NCI-H1092 treated with DMSO at 0.1 percent for 48 hours (cell line): ENCODE results near the gene B4GALT5.

ENCODE experiments used
- DNase-seq: peaks from one replicate; lab custom pipeline; 2025; lab: John Stamatoyannopoulos, UW

Gene B4GALT5

DNA sequence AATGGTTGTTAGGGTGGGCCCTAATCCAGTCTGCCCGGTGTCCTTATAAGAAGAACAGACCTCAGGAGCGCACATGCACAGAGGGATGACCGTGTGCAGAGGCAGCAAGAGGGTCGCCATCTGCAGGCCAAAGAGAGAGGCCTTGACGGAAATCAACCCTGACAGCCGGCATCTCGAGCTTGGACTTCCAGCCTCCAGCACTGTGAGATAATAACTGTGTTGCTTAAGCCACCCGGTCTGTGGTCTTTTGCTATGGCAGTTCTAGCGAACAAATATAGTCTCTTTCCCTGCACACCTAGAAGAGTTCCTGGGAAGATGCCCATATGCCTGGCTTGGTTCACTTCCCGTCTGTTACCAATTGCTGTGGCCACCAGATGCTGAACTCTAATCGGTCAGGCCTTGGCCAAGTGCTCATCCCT, 110.5 kb downstream of the B4GALT5 start:
- no peak for DNase-seq

DNA sequence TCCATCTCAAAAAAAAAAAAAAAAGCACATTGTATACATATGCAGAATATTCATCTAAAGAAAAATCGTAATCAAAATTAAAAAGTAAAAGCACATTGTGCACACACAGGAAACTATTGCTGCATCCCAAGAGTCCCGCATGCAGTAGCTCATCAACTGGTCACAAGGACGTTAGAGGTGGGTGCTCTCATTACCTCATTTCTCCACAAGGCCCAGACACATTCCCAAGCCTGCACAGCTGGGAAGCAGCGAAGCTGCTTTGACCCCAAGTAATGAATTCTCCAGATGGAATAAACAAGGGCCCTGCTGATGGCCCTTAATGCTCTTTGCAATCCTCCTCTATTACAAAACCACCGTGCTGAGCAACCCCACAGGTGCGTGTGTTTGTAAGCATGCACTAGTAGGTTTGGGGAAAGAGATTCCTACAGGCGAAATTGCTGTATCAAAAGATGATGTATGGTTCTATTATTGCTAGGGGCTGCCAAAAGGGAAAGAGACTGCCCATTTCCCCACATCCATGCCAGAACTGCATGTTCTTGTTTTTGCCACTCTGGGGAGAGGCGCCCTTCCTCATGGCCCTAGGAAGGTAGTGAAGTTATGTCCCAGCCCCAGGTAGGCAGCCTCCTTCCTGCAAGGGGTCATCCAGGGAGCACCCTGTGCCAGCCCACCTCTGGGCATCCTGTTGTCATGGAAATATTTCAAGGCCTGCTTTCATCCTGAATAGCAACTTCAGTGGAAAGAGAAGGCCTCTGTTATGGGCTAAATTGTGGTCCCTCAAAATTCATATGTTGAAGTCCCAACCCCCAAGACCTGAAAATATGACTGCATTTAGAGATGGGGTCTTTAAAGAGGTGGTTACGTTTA, 111.1 kb downstream of the B4GALT5 start:
- no peak for DNase-seq

DNA sequence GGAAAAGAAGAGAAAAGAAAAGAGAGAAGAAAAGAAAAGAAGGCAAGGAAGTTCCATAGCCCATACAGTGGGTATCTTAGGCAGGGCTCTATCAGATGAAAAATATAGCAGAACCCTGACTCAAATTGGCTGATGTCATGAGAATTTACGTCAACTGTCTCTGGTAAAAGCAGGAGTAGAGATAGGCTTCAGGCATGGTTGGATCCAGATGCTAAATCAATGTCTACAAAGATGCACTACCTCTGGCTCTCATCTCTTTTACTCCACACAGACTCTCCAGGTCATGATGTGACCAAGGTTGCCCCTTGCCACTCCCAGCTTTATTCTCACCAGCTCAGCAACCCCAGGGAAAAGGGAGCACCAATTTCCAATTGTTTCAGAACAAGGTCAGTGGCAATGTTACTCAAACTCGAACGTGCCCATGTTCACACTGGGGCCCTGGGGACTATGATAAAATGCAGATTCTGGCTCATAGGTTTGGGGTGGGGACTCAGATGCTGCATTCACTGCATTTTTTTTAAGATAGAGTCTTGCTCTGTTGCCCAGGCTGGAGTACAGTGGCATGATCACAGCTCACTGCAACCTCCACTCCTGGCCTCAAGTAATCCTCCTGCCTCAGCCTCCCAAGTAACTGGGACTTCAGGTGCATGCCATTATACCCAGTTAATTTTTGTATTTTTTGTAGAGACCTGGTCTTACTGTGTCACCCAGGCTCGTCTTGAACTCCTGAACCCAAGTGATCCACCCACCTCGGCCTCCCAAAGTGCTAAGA, 112.3 kb downstream of the B4GALT5 start:
- DNase-seq, result no peak

DNA sequence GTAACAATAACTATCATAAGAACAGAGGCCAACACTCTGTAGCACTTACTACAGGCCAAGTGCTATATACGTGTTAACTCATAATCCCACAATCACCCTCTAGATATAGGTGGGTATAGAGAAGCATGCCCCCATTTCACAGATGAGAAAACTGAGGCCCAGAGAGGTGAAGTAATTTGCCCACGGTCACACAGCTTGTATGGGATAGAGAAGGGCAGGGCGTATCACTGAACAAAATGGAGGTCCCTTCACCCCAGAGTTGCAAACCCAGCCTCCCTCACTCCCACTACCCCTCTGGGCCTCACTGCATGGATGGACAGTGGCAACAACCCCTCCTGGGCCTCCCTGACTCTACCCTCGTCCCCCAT, 113.9 kb downstream of the B4GALT5 start:
- DNase-seq, result no peak

DNA sequence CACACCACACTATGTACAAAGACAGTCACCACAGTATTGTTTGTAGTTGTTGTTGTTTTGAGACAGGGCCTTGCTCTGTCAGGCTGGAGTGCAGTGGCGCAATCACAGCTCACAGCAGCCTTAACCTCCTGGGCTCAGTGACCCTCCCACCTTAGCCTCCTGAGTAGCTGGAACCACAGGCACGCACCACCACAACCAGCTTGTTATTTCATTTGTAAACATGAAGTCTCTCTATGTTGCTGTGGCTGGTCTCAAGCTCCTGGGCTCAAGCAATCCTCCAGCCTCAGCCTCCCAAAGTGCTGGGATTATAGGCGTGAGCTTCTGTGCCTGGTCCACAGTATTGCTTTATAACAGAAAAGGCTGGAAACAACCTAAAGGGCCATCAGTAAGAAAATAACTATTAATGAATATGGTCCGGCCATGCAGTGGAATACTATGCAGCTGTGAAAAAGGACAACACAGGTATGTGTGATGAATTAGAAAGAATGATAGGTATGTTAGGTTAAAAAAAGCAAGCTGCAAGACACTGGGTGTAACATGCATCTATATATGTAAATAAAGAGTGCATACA, 115.8 kb downstream of the B4GALT5 start:
- DNase-seq, result no peak

DNA sequence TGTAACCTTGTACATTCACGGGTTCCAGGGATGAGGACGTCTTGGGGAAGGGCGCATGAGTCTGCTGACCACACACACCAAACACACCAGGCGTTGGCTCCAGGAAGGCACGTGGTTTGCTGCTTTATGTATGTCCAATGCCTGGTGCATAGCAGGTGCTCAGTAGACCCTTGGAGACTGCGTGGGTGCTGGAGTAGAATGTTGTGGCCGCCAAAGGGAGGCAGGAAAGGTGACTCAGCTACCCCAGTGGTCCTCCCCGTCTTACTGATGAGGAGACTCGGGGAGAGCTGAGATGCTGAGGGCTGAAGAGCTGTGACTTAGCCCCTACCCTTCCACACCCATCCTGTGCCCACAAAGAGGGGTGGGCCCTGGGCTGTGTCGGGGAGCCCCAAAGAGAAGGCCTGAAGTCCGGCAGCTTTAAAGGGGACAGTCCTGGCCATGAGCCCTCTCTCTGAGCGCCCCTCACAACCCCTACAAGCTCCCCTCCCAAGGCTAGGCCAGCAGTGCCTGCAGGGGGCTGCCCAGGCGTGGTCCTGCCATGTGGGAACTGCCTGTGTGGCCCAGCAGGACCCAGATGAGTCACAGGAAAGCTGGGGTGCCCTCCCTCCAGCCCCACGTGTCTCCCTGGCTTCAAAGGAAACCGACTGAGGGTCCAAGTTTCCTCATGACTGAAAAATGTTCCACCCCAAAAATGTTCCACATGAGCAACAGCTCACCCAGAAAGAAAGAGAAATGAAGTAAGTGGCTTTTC, 117.7 kb downstream of the B4GALT5 start:
- DNase-seq, result no peak

GRCh38 chr20:49595346-49595745, 118.3 kb downstream of the B4GALT5 start:
- DNase-seq, result no peak

GRCh38 chr20:49594931-49595315, 118.8 kb downstream of the B4GALT5 start:
- DNase-seq, result no peak

GRCh38 chr20:49594143-49594930, 119.3 kb downstream of the B4GALT5 start:
- DNase-seq, result no peak

DNA sequence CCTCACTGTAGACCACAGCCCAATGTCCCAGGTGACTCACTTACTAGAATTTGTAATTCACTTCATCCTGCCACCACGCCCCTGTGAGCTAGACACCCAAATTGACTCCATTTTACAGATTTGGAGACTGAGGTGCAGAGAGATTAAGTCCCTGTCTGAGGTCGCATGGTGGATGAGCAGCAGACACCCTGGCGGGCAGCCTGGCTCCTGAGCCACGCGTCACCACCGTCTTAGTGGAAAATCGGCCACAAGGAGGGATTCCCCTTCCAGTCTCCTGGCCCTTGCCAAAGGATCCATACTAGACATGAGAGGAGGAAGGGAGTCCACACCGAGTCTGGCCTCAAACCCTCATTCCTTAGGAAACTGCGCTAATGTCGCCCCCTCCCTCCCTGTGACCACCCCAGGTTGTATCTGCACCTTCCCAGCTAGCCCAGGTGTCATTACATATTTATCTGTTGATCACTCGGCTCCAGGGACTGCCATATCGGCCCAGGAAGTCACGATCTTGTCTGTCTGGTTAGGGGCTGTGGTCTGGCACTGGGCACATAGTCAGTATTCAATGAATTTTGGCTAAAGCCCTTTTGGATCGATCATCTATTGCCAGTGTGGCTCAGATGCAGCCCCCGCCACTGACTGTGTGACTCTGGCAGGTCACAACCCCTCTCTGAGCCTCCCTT, 120.1 kb downstream of the B4GALT5 start:
- DNase-seq, result no peak

GRCh38 chr20:49592120-49592519, 121.6 kb downstream of the B4GALT5 start:
- no peak for DNase-seq

- DNase-seq, result no peak
These were observed 122.3 kb downstream of the B4GALT5 start for GRCh38 chr20:49591217-49591865.

DNA sequence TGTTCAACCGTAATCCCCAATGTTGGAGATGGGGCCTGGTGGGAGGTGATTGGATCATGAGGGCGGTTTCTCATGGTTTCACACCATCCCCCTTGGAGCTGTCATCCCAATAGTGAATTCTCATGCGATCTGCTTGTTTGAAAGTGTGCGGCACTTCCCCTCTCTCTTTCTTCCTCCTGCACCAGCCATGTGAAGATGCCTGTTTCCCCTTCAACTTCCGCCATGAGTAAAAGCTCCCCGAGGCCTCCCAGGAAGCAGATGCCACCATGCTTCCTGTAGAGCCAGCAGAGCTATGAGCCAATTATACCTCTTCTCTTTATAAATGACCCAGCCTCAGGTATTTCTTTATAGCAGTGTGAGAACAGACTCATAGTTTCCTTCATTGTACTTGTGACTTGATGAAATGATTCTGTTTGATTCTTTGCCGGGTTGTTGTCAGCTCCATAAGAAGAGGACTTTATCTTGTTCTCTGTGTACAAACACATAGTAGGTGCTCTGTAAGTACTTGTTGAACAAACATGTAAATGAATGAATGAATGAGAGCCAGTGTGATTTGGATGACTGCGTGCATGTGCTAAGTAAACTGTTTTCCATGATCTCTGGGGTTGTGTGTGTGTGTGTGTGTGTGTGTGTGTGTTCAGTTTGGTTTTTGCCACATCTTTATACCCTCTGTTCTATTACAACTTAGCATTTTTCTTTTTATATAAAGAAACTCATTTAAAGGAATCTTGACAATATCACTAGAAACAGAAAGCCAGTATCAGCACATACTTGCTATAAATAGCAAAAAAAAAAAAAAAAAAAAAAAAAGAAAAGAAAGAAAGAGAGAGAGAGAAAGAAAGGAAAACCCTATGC, 123.3 kb downstream of the B4GALT5 start:
- no peak for DNase-seq

GRCh38 chr20:49589747-49590146, 123.9 kb downstream of the B4GALT5 start:
- DNase-seq, result no peak

- no peak for DNase-seq
These were observed 126.5 kb downstream of the B4GALT5 start for GRCh38 chr20:49587111-49587570.

GRCh38 chr20:49585585-49586245, 128.0 kb downstream of the B4GALT5 start:
- no peak for DNase-seq

DNA sequence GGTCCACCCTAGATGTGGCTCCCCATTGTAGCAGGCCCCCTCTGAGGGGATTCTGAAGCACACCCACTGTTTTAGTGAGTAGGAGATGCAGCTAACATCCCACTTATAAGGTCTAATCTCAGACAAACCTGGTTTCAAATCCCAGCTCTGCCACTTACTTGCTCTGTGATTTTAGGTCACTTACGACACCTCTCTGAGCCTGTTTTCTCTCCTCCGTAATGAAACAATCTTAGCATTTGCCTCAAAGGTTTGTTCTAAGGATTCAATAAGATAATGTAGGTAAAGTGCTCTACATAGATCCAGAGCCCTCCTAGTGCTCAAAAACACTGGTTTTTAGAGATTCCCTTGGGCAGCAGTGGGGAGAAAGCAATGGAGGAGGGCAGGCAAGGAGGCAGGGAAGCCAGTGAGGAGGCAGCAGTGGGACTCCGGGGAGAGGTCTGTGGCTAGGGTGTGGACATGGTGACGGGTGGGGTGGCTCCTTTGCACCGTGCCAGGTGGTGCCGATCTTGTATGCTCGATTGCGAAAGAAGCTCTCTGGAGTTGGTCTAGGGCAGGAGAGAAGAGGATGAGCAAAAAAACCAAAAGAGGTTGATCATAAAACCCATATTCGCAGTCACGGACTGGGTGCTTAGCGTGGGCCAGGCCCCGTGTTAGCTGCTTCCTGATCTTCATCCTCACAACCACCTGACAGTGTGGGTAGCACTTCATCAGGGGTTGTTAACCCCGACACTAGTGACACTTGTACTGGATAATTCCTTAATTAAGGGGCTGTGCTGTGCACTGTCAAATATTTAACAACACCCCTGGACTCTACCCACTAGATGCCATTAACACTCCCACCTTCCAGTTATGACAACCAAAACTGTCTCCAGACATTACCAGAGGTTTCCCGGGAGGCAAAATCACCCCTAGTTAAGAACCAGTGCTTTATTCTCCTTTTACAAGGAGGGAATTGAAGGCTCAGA, 129.0 kb downstream of the B4GALT5 start:
- DNase-seq, result no peak
